OCI-LY1 (cell line): Measurements from ENCODE around the gene IL1RAPL2.
"Not testable (repeated sequence)": the region's sequence is repeated elsewhere in the genome, so short reads cannot be mapped to it uniquely, and the experiment has no call there.

Experiments used
- H2AFZ ChIP-seq: fragments of 200-600 bp; sonication (generic), shearing (Covaris generic); 2 replicates; pipeline ENCODE4 v1.6.0; 2014; ENCODE audit warnings: antibody characterized with exemption, mild to moderate bottlenecking, low read length
- H3F3A ChIP-seq: fragments of 200-600 bp; sonication (generic), shearing (Covaris generic); 2 replicates; pipeline ENCODE4 v1.6.0; 2014; ENCODE audit warnings: mild to moderate bottlenecking, antibody characterized with exemption, low read length, moderate library complexity; ENCODE audit not compliant: insufficient read depth
- H3K27ac ChIP-seq: fragments of 200-600 bp; sonication (generic); 2 replicates; pipeline ENCODE4 v1.5.1; 2014; ENCODE audit warnings: low read length, mixed run types, mild to moderate bottlenecking, low read depth; ENCODE audit not compliant: poor library complexity, severe bottlenecking
- H3K27me3 ChIP-seq: fragments of 200-600 bp; sonication (generic); 2 replicates; pipeline ENCODE4 v1.6.0; 2014; ENCODE audit warnings: antibody characterized with exemption, mild to moderate bottlenecking, low read length, moderate library complexity; ENCODE audit not compliant: insufficient read depth
- H3K36me3 ChIP-seq: fragments of 200-600 bp; sonication (generic); 2 replicates; pipeline ENCODE4 v1.6.1; 2014; ENCODE audit warnings: mild to moderate bottlenecking, antibody characterized with exemption, low read length, moderate library complexity, mixed read lengths; ENCODE audit not compliant: insufficient read depth
- H3K4me1 ChIP-seq: fragments of 200-600 bp; sonication (generic); 2 replicates; pipeline ENCODE4 v1.5.1; 2014; ENCODE audit warnings: mild to moderate bottlenecking, low read length, moderate library complexity; ENCODE audit not compliant: insufficient read depth, severe bottlenecking
- H3K4me2 ChIP-seq: fragments of 200-600 bp; sonication (generic), shearing (Covaris generic); 2 replicates; pipeline ENCODE4 v1.6.1; 2014; ENCODE audit warnings: low read length
- H3K4me3 ChIP-seq: fragments of 200-600 bp; sonication (generic); 2 replicates; pipeline ENCODE4 v1.5.1; 2014; ENCODE audit warnings: low read length, low read depth, mild to moderate bottlenecking, mixed read lengths; ENCODE audit not compliant: poor library complexity, severe bottlenecking
- H3K79me2 ChIP-seq: fragments of 200-600 bp; shearing (Covaris generic); 2 replicates; pipeline ENCODE4 v1.6.1; 2016; ENCODE audit warnings: mixed run types, low read length, mixed read lengths; ENCODE audit not compliant: insufficient read depth
- H3K9ac ChIP-seq: fragments of 200-600 bp; sonication (generic), shearing (Covaris generic); 2 replicates; pipeline ENCODE4 v1.6.1; 2014; ENCODE audit warnings: mild to moderate bottlenecking, low read length, mixed read lengths
- H3K9me2 ChIP-seq: fragments of 200-600 bp; sonication (generic), shearing (Covaris generic); 2 replicates; pipeline ENCODE4 v1.6.1; 2014; ENCODE audit warnings: low read depth, mild to moderate bottlenecking, low read length, mixed read lengths
- H3K9me3 ChIP-seq: fragments of 200-600 bp; shearing (Covaris generic); 2 replicates; pipeline ENCODE4 v1.6.1; 2014; ENCODE audit warnings: low read length, mixed read lengths
- H4K20me1 ChIP-seq: fragments of 200-600 bp; sonication (generic), shearing (Covaris generic); 2 replicates; pipeline ENCODE4 v1.6.0; 2016; ENCODE audit warnings: mild to moderate bottlenecking, low read length; ENCODE audit not compliant: insufficient read depth
- CTCF ChIP-seq: fragments of 200-600 bp; sonication (generic), shearing (Covaris generic); IDR thresholded peaks from 2 replicates; pipeline ENCODE4 v1.5.1; 2017; ENCODE audit warnings: mild to moderate bottlenecking, antibody characterized with exemption, low read length, moderate library complexity, mixed read lengths
- EZH2 ChIP-seq: fragments of 200-600 bp; sonication (generic), shearing (Covaris generic); IDR thresholded peaks from 2 replicates; pipeline ENCODE4 v1.8.0; 2017; ENCODE audit warnings: borderline replicate concordance, mixed run types, mild to moderate bottlenecking, antibody characterized with exemption, low read length, moderate library complexity, mixed read lengths

Gene IL1RAPL2

GRCh38 chrX:105114554-105115130, 548.6 kb downstream of the IL1RAPL2 start:
- TF ChIP-seq CTCF, result no peak
- no peak for TF ChIP-seq EZH2
- Histone ChIP-seq H3K36me3 (no peaks in the 10 kb centered on the region), H3K27ac (no peak overlapping the region), H3F3A (no peaks in the 10 kb centered on the region), H3K9me3 (no peaks in the 10 kb centered on the region), H3K79me2 (no peaks in the 10 kb centered on the region), H3K9ac (no peak overlapping the region), H2AFZ (no peak overlapping the region), H3K4me1 (no peaks in the 10 kb centered on the region), H3K9me2 (no peaks in the 10 kb centered on the region), H3K4me3 (no peak overlapping the region), H4K20me1 (no peaks in the 10 kb centered on the region), H3K4me2 (no peak overlapping the region), H3K27me3 (no peaks in the 10 kb centered on the region)

GRCh38 chrX:105115596-105116320, 549.8 kb downstream of the IL1RAPL2 start:
- H3K4me1 ChIP-seq, H3K9me3 ChIP-seq, H2AFZ ChIP-seq, H3F3A ChIP-seq, H3K9ac ChIP-seq, H3K4me2 ChIP-seq, H4K20me1 ChIP-seq, H3K4me3 ChIP-seq, H3K27ac ChIP-seq, H3K79me2 ChIP-seq, H3K36me3 ChIP-seq, H3K9me2 ChIP-seq, H3K27me3 ChIP-seq: not testable (repeated sequence)

- H3F3A ChIP-seq, result no peaks in the 10 kb centered on the region
- no peaks in the 10 kb centered on the region for H3K4me1 ChIP-seq
- no peaks in the 10 kb centered on the region for H3K27me3 ChIP-seq
- no peaks in the 10 kb centered on the region for H3K79me2 ChIP-seq
- H3K27ac ChIP-seq, result no peak overlapping the region
- no peaks in the 10 kb centered on the region for H4K20me1 ChIP-seq
- TF ChIP-seq CTCF, result no peak
- TF ChIP-seq EZH2, result no peak
- no peak overlapping the region for H3K9ac ChIP-seq
- no peak overlapping the region for H2AFZ ChIP-seq
- no peak overlapping the region for H3K4me2 ChIP-seq
- no peaks in the 10 kb centered on the region for H3K9me2 ChIP-seq
- no peaks in the 10 kb centered on the region for H3K9me3 ChIP-seq
- H3K4me3 ChIP-seq, result no peak overlapping the region
- H3K36me3 ChIP-seq, result no peaks in the 10 kb centered on the region
Observed at GRCh38 chrX:105116486-105116885, 550.5 kb downstream of the IL1RAPL2 start.

GRCh38 chrX:105117621-105118020, 551.6 kb downstream of the IL1RAPL2 start:
- no peak overlapping the region for H2AFZ ChIP-seq

More at GRCh38 chrX:105117621-105118020, 551.6 kb downstream of the IL1RAPL2 start:
- H3K9ac ChIP-seq, result no peak overlapping the region
- no peak overlapping the region for H3K27ac ChIP-seq
- H3K27me3 ChIP-seq, result no peaks in the 10 kb centered on the region
- TF ChIP-seq CTCF, result no peak
- TF ChIP-seq EZH2, result no peak
- H3K9me3 ChIP-seq, result no peaks in the 10 kb centered on the region
- H3K4me1 ChIP-seq, result no peaks in the 10 kb centered on the region
- H4K20me1 ChIP-seq, result no peaks in the 10 kb centered on the region
- H3K4me3 ChIP-seq, result no peak overlapping the region
- H3K9me2 ChIP-seq, result no peaks in the 10 kb centered on the region
- H3F3A ChIP-seq, result no peaks in the 10 kb centered on the region
- H3K36me3 ChIP-seq, result no peaks in the 10 kb centered on the region
- H3K79me2 ChIP-seq, result no peaks in the 10 kb centered on the region
- H3K4me2 ChIP-seq, result no peak overlapping the region
